ENCODE results near the gene ASB18.

DNA sequence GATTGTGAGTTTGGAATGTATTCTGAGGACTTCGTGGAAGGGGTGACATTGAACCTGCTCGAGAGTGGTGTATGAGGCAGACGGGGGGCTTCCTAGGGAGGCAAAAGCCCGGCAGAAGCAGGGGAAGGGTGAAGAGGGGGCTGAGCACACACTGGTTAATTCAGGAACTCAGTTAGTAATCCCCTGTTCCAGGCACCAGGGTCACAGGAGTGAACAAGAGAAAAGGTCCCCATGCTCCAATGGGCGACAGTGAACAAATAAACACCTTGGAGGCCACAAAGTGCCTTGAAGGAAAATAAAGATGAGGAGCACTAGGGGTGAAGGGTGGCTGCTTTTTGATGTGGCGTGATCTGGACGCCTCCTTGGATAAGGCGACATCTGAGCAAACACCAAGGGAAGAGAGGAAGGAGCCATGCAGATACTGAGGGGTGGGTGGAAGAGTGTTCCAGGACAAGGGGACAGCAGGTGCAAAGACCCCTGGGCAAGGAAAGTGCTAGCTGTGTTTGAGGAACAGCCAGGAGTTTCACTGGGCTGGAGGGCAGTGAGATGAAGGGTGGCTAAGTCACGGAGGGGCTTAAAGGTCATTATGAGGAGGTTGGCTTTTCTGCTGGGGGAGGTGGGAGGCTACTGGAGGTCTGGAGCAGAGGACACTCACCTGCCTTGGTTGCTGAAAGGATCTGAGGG is 26.7 kb upstream of the ASB18 start:
- TF ChIP-seq PCBP2 (optimal IDR thresholded peaks at IDR 0.05; ENCODE audit: low read depth, low read length, poor library complexity, severe bottlenecking) (no peak), TCF12 (IDR thresholded peaks at IDR 0.05) (no peak), TCF12 (CRISPR knock-in tag; IDR thresholded peaks at IDR 0.05) (no peak), RFX3 (CRISPR knock-in tag; IDR thresholded peaks at IDR 0.05) (no peak), ELF4 (CRISPR knock-in tag; IDR thresholded peaks at IDR 0.05; ENCODE audit: borderline replicate concordance) (no peak), JUNB (CRISPR knock-in tag; IDR thresholded peaks at IDR 0.05; ENCODE audit: borderline replicate concordance) (no peak), KMT2A (CRISPR knock-in tag; IDR thresholded peaks at IDR 0.05) (no peak), JUND (CRISPR knock-in tag; IDR thresholded peaks at IDR 0.05) (no peak)
- TF ChIP-seq, protein P1, sequence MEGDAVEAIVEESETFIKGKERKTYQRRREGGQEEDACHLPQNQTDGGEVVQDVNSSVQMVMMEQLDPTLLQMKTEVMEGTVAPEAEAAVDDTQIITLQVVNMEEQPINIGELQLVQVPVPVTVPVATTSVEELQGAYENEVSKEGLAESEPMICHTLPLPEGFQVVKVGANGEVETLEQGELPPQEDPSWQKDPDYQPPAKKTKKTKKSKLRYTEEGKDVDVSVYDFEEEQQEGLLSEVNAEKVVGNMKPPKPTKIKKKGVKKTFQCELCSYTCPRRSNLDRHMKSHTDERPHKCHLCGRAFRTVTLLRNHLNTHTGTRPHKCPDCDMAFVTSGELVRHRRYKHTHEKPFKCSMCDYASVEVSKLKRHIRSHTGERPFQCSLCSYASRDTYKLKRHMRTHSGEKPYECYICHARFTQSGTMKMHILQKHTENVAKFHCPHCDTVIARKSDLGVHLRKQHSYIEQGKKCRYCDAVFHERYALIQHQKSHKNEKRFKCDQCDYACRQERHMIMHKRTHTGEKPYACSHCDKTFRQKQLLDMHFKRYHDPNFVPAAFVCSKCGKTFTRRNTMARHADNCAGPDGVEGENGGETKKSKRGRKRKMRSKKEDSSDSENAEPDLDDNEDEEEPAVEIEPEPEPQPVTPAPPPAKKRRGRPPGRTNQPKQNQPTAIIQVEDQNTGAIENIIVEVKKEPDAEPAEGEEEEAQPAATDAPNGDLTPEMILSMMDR (CRISPR knock-in tag; IDR thresholded peaks at IDR 0.05), result no peak
- TF ChIP-seq, protein P2, sequence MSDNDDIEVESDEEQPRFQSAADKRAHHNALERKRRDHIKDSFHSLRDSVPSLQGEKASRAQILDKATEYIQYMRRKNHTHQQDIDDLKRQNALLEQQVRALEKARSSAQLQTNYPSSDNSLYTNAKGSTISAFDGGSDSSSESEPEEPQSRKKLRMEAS (IDR thresholded peaks at IDR 0.05), result no peak
- TF ChIP-seq, protein P3, sequence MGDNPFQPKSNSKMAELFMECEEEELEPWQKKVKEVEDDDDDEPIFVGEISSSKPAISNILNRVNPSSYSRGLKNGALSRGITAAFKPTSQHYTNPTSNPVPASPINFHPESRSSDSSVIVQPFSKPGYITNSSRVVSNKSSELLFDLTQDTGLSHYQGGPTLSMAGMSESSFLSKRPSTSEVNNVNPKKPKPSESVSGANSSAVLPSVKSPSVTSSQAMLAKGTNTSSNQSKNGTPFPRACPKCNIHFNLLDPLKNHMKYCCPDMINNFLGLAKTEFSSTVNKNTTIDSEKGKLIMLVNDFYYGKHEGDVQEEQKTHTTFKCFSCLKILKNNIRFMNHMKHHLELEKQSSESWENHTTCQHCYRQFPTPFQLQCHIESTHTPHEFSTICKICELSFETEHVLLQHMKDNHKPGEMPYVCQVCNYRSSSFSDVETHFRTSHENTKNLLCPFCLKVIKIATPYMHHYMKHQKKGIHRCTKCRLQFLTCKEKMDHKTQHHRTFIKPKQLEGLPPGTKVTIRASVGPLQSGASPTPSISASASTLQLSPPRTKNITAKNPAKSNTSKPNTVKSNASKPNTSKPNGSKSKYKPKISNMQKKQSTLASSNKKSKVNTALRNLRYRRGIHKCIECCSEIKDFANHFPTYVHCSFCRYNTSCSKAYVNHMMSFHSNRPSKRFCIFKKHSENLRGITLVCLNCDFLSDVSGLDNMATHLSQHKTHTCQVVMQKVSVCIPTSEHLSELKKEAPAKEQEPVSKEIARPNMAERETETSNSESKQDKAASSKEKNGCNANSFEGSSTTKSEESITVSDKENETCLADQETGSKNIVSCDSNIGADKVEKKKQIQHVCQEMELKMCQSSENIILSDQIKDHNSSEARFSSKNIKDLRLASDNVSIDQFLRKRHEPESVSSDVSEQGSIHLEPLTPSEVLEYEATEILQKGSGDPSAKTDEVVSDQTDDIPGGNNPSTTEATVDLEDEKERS (CRISPR knock-in tag; IDR thresholded peaks at IDR 0.05), result no peak
